C4-2B (cell line): ENCODE measurements around the gene ADAM19.

Experiments used
- ZFX ChIP-seq: fragments of 450-650 bp; IDR thresholded peaks from 2 replicates; pipeline ENCODE4 v1.6.1; 2017
- TF ChIP-seq, protein P1 (sequence below): fragments of 450-650 bp; conservative IDR thresholded peaks from 2 replicates; pipeline ENCODE4 v1.5.1; 2017; ENCODE audit warnings: mild to moderate bottlenecking

- TF ChIP-seq, protein P1, sequence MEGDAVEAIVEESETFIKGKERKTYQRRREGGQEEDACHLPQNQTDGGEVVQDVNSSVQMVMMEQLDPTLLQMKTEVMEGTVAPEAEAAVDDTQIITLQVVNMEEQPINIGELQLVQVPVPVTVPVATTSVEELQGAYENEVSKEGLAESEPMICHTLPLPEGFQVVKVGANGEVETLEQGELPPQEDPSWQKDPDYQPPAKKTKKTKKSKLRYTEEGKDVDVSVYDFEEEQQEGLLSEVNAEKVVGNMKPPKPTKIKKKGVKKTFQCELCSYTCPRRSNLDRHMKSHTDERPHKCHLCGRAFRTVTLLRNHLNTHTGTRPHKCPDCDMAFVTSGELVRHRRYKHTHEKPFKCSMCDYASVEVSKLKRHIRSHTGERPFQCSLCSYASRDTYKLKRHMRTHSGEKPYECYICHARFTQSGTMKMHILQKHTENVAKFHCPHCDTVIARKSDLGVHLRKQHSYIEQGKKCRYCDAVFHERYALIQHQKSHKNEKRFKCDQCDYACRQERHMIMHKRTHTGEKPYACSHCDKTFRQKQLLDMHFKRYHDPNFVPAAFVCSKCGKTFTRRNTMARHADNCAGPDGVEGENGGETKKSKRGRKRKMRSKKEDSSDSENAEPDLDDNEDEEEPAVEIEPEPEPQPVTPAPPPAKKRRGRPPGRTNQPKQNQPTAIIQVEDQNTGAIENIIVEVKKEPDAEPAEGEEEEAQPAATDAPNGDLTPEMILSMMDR = no peak
- TF ChIP-seq ZFX = no peak
These were observed 16.3 kb downstream of the ADAM19 start for GRCh38 chr5:157559301-157559700.
